Neuron (in vitro differentiated cells): ENCODE measurements around the gene NME4.
"Not testable (repeated sequence)": the region's sequence is repeated elsewhere in the genome, so short reads cannot be mapped to it uniquely, and the experiment has no call there.

Experiments
- H2AFZ ChIP-seq: one replicate; pipeline ENCODE4 v1.6.1; 2013; ENCODE audit warnings: low read depth, mild to moderate bottlenecking, inconsistent platforms, low read length, moderate library complexity
- H3K27me3 ChIP-seq: one replicate; pipeline ENCODE4 v1.6.1; 2013; ENCODE audit warnings: low read length; ENCODE audit not compliant: insufficient read depth
- H3K36me3 ChIP-seq: one replicate; pipeline ENCODE4 v1.6.1; 2013; ENCODE audit warnings: low read length; ENCODE audit not compliant: insufficient read depth
- H3K4me1 ChIP-seq: one replicate; pipeline ENCODE4 v1.6.1; 2013; ENCODE audit warnings: low read length; ENCODE audit not compliant: insufficient read depth
- H3K4me3 ChIP-seq: 2 replicates; pipeline ENCODE4 v1.5.1; 2013; ENCODE audit warnings: mild to moderate bottlenecking, low read length, moderate library complexity
- H3K9me3 ChIP-seq: one replicate; pipeline ENCODE4 v1.6.1; 2013; ENCODE audit warnings: low read length

NME4 gene

GRCh38 chr16:375927-376816 lies 20.8 kb upstream of the NME4 start:
- no peaks in the 10 kb centered on the region for H3K9me3 ChIP-seq
- H3K4me3 ChIP-seq = no peak overlapping the region
- H3K36me3 ChIP-seq = peaks cover 44% of the 10 kb centered on the region
- no peak overlapping the region for H2AFZ ChIP-seq
- H3K4me1 ChIP-seq = peaks cover 19% of the 10 kb centered on the region
- H3K27me3 ChIP-seq = no peaks in the 10 kb centered on the region

- Histone ChIP-seq H3K27me3 (no peaks in the 10 kb centered on the region), H2AFZ (no peak overlapping the region), H3K36me3 (peaks cover 44% of the 10 kb centered on the region), H3K4me3 (no peak overlapping the region), H3K4me1 (peaks cover 19% of the 10 kb centered on the region), H3K9me3 (no peaks in the 10 kb centered on the region)
These were observed 20.1 kb upstream of the NME4 start for GRCh38 chr16:376817-377418.

- H3K4me1 ChIP-seq = peaks cover 23% of the 10 kb centered on the region
- H3K4me3 ChIP-seq = no peak overlapping the region
- H3K36me3 ChIP-seq = peaks cover 44% of the 10 kb centered on the region
- no peaks in the 10 kb centered on the region for H3K27me3 ChIP-seq
- H2AFZ ChIP-seq = no peak overlapping the region
- H3K9me3 ChIP-seq = no peaks in the 10 kb centered on the region
These were observed 19.5 kb upstream of the NME4 start for GRCh38 chr16:377419-377951.

- Histone ChIP-seq H3K36me3 (peaks cover 43% of the 10 kb centered on the region), H3K4me1 (peaks cover 31% of the 10 kb centered on the region)
- not testable (repeated sequence) for H3K9me3 ChIP-seq, H2AFZ ChIP-seq, H3K27me3 ChIP-seq, H3K4me3 ChIP-seq
These were observed 18.7 kb upstream of the NME4 start for GRCh38 chr16:378113-378820.

- Histone ChIP-seq H3K4me3 (no peak overlapping the region), H3K27me3 (no peaks in the 10 kb centered on the region), H2AFZ (no peak overlapping the region), H3K4me1 (peaks cover 36% of the 10 kb centered on the region), H3K36me3 (peaks cover 37% of the 10 kb centered on the region), H3K9me3 (no peaks in the 10 kb centered on the region)
These were observed 18.2 kb upstream of the NME4 start for GRCh38 chr16:378821-379182.

GRCh38 chr16:379183-379960 lies 17.6 kb upstream of the NME4 start:
- H2AFZ ChIP-seq = no peak overlapping the region
- H3K27me3 ChIP-seq = no peaks in the 10 kb centered on the region
- peaks cover 42% of the 10 kb centered on the region for H3K4me1 ChIP-seq
- H3K9me3 ChIP-seq = no peaks in the 10 kb centered on the region
- peaks cover 32% of the 10 kb centered on the region for H3K36me3 ChIP-seq
- no peak overlapping the region for H3K4me3 ChIP-seq

GRCh38 chr16:379961-380761 lies 16.8 kb upstream of the NME4 start:
- peaks cover 25% of the 10 kb centered on the region for H3K36me3 ChIP-seq
- no peaks in the 10 kb centered on the region for H3K9me3 ChIP-seq
- no peak overlapping the region for H2AFZ ChIP-seq
- H3K27me3 ChIP-seq = no peaks in the 10 kb centered on the region
- peaks cover 42% of the 10 kb centered on the region for H3K4me1 ChIP-seq
- peak overlapping the region; percentile 93 for H3K4me3 ChIP-seq

- Histone ChIP-seq H2AFZ (no peak overlapping the region), H3K9me3 (no peaks in the 10 kb centered on the region), H3K27me3 (no peaks in the 10 kb centered on the region), H3K4me1 (peaks cover 42% of the 10 kb centered on the region), H3K36me3 (peaks cover 22% of the 10 kb centered on the region), H3K4me3 (peak overlapping the region; percentile 93)
These were observed 16.3 kb upstream of the NME4 start for GRCh38 chr16:380762-381011.

- Histone ChIP-seq H3K36me3 (peaks cover 16% of the 10 kb centered on the region), H3K4me1 (peaks cover 43% of the 10 kb centered on the region), H3K9me3 (no peaks in the 10 kb centered on the region), H2AFZ (no peak overlapping the region), H3K4me3 (peak overlapping the region; percentile 93), H3K27me3 (no peaks in the 10 kb centered on the region)
These were observed 15.8 kb upstream of the NME4 start for GRCh38 chr16:381012-381788.

GRCh38 chr16:381789-382717 lies 14.9 kb upstream of the NME4 start, which contains the start of gene PGAP6:
TSS of gene PGAP6 (minus strand) at chr16:381978. CDS start at chr16:381821, 157 bp downstream.
- H3K27me3 ChIP-seq = no peaks in the 10 kb centered on the region
- peak within 1 kb of the TSS; percentile 93 for H3K4me3 ChIP-seq
- H3K36me3 ChIP-seq = peaks cover 10% of the 10 kb centered on the region
- H2AFZ ChIP-seq = peak within 1 kb of the TSS; percentile 73
- H3K9me3 ChIP-seq = no peaks in the 10 kb centered on the region
- peaks cover 49% of the 10 kb centered on the region for H3K4me1 ChIP-seq
